Urinary bladder (tissue), 4 donors: Measurements from ENCODE around the gene ZSCAN22. TPM values are rescaled to one million over a fixed set of nuclear protein-coding genes. Genes with fewer than 3 reads are reported as not detected.
"Not testable (repeated sequence)": the region's sequence is repeated elsewhere in the genome, so short reads cannot be mapped to it uniquely, and the experiment has no call there.

Experiments used
- DNase-seq: peaks from one replicate; pipeline ENCODE4 v3.0.0-alpha.2; 2015; ENCODE audit errors: extremely low spot score
- H3K27ac ChIP-seq: one replicate; pipeline ENCODE4 v1.5.1; 2013; ENCODE audit warnings: low read depth, mild to moderate bottlenecking, moderate library complexity
- H3K36me3 ChIP-seq: one replicate; pipeline ENCODE4 v1.6.1; 2013; ENCODE audit warnings: mild to moderate bottlenecking, moderate library complexity; ENCODE audit not compliant: insufficient read depth
- H3K4me1 ChIP-seq: one replicate; pipeline ENCODE4 v1.6.1; 2013; ENCODE audit warnings: mild to moderate bottlenecking, moderate library complexity; ENCODE audit not compliant: insufficient read depth
- H3K4me3 ChIP-seq: one replicate; pipeline ENCODE4 v1.5.1; 2013; ENCODE audit warnings: low read depth, low read length
- WGBS: extraction: QIAGEN DNeasy Blood & Tissue Kit; methylation state at CpG from one replicate; pipeline ENCODE4 v1.1.7; 2013; 5-methylcytosine and 5-hydroxymethylcytosine counted together
- polyA plus RNA-seq: library from polyadenylated mRNA; stranded (reverse); fragments of 200-250 nt; gene quantifications from one replicate; pipeline ENCODE4 v1.2.3, GENCODE V29; 2013
- total RNA-seq: library from RNA; depleted of rRNA; stranded (reverse); fragments of >200 nt; gene quantifications from one replicate; pipeline ENCODE4 v1.2.3, GENCODE V29; 2014
- donor health status: healthy with polysubstance abuse.
- donor health status: healthy.

The ZSCAN22 gene
- total and polyA plus RNA-seq, 2 donors: 1.6 to 2.9 TPM

DNA sequence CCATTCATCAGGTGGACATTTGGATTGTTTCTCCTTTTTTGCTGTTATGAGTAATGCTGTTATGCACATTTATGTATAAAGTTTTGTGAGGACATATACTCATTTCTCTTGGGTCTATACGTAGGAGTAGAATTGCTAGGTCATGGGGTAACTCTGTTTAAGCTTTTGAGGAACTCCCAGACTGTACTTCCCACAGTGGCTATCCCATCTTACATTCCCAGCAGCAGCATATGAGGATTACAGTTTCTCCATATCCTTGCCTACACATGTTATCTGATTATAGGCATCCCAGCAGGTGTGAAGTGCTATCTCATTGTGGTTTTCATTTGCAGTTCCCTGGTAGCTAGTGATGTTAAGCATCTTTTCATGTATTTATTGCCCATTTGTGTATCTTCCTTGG, 5.9 kb downstream of the ZSCAN22 start:
- Histone ChIP-seq H3K4me1 (peaks cover 2% of the 10 kb centered on the region), H3K27ac (no peak overlapping the region), H3K36me3 (no peaks in the 10 kb centered on the region), H3K4me3 (no peak overlapping the region)
- WGBS: 91% methylated on average over 1 of the region's 1 CpG
- DNase-seq: no peak

DNA sequence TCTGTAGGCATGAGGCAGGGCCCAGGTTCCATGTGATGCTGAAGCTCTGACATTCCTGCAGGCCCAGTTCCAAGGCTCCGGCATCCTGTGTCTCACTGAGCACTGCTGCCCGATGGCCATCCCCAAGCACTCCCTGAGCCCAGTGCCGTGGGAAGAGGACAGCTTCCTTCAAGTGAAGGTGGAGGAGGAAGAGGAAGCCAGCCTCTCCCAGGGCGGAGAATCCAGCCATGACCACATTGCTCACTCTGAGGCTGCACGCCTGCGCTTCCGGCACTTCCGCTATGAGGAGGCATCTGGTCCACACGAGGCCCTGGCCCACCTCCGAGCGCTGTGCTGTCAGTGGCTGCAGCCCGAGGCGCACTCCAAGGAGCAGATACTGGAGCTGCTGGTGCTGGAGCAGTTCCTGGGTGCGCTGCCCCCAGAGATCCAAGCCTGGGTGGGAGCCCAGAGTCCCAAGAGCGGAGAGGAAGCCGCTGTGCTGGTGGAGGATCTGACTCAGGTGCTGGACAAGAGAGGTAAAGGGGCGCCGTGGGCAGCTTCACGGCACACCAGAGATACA, 8.0 kb downstream of the ZSCAN22 start:
- Histone ChIP-seq H3K27ac (no peak overlapping the region), H3K36me3 (no peaks in the 10 kb centered on the region), H3K4me3 (no peak overlapping the region), H3K4me1 (no peaks in the 10 kb centered on the region)
- DNase-seq: no peak
- 93% methylated on average over 19 of the region's 19 CpGs for WGBS

DNA sequence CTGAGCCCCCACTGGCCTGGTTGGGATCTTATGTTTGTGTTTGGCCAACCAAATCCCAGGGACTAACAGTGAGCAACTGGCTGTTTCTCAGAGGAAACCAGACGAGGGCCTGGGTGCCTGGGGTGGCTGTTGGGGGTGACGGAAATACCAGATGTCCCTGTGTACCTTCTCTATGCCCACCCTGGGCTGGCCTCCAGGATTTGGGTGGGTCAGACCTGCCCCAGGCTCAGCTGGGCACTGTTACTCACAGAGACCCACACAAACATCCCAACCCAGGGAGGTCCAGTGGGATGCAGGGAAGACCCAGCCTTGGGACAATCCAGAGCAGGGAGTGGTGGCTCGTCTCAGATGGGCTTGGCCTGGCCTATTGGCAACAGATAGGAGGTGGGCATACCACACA, 8.8 kb downstream of the ZSCAN22 start:
- Histone ChIP-seq H3K36me3 (no peaks in the 10 kb centered on the region), H3K4me1 (no peaks in the 10 kb centered on the region), H3K27ac (no peak overlapping the region), H3K4me3 (no peak overlapping the region)
- WGBS: 82% methylated on average over 3 of the region's 3 CpGs
- no peak for DNase-seq

DNA sequence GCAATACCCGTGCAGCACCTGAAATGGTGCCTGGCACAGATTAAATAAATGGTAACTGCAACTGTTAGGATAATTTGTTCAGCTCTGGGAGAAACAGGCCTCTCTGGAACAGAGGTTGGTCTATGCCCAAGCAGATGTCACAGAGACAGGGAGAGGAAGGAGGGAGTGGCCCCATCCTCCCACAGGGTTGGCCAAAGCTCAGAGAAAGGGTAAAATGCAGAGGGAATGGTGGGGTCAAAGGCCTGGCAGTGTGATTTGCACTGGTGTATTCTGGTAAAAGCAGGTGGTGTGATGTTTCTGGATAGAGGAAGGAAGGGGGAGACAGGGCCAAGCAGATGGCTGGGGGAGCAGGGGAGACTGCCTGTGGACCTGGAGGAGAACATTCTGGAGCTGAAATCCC, 9.4 kb downstream of the ZSCAN22 start:
- WGBS: 97% methylated on average over 1 of the region's 1 CpG
- H3K4me1 ChIP-seq: no peaks in the 10 kb centered on the region
- H3K27ac ChIP-seq: no peak overlapping the region
- DNase-seq: no peak
- no peak overlapping the region for H3K4me3 ChIP-seq
- peaks cover 2% of the 10 kb centered on the region for H3K36me3 ChIP-seq

DNA sequence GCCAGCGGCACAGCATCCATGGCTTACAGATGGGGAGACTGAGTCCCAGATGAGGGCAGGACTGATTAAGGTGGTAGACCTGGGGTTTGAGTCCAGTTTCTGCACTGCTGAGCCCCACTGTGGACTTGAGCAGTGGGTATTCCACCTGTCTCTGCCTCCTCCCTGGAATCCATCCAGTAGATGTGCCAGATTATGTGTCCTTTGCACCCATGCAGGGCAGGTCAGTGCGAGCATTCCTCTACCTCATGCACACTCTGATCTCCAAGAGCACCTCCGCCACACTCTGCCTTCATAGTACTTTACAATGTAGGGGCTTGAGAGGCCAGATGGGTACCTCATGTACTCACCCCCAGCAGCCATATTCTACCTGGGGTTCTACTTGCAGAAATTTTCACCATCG, 10.0 kb downstream of the ZSCAN22 start:
- 98% methylated on average over 4 of the region's 4 CpGs for WGBS
- DNase-seq: no peak
- Histone ChIP-seq H3K4me1 (no peaks in the 10 kb centered on the region), H3K27ac (no peak overlapping the region), H3K36me3 (peaks cover 2% of the 10 kb centered on the region), H3K4me3 (no peak overlapping the region)

DNA sequence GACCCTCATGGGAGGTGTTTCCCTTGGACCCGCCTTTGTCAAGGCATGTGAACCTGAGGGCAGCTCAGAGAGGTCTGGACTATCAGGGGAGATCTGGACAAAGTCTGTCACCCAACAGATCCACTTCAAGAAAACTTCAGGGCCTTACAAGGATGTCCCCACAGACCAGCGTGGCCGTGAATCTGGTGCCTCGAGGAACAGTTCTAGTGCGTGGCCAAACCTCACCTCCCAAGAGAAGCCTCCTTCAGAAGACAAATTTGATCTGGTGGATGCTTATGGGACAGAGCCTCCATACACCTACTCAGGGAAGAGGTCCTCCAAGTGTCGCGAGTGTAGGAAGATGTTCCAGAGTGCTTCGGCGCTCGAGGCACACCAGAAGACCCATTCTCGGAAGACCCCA, 11.5 kb downstream of the ZSCAN22 start:
- Histone ChIP-seq H3K4me1 (no peaks in the 10 kb centered on the region), H3K27ac (no peak overlapping the region), H3K4me3 (no peak overlapping the region), H3K36me3 (peaks cover 2% of the 10 kb centered on the region)
- no peak for DNase-seq
- 97% methylated on average over 11 of the region's 11 CpGs for whole genome bisulfite sequencing

DNA sequence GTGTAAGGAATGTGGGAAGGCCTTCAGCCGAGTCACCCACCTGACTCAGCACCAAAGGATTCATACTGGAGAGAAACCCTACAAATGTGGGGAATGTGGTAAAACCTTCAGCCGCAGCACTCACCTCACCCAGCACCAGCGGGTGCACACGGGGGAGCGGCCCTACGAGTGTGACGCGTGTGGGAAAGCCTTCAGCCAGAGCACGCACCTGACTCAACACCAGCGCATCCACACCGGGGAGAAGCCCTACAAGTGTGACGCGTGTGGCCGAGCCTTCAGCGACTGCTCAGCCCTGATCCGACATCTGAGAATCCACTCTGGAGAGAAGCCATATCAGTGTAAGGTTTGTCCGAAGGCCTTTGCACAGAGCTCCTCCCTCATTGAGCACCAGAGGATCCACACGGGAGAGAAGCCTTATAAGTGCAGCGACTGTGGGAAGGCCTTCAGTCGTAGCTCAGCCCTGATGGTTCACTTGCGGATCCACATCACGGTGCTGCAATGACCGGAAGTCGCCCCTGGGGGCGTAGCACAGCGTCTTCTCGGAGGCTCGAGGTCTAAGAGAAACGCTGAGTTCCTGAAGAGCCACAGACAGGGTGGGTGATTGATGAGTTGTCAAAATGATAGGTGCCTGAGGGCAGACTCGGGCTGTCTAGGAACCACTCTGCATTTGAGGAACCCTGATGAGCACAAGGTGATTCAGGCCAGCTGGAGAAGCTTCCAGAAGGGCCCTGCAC, 12.2 kb downstream of the ZSCAN22 start:
- Histone ChIP-seq H3K4me3 (no peak overlapping the region), H3K36me3 (peaks cover 2% of the 10 kb centered on the region), H3K4me1 (no peaks in the 10 kb centered on the region), H3K27ac (no peak overlapping the region)
- DNase-seq: no peak
- WGBS: 78% methylated on average over 30 of the region's 30 CpGs

DNA sequence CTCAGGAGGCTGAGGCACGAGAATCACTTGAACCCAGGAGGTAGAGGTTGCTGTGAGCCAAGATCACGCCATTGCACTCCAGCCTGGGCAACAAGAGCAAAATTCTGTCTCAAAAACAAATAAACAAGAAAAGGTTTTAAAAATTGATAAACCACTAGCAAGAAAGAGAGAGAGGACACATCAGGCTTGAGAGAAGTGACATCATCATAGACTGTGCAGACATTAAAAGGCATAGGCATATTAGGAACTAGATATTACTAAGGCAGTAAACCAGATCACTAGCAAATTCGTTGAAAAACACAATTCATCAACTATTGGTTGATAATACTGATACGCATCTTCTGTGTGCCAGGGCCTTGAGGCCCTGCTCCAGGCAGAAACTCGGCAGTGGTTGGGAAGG, 18.8 kb downstream of the ZSCAN22 start:
- H3K27ac ChIP-seq: no peak overlapping the region
- 69% methylated on average over 5 of the region's 5 CpGs for WGBS
- H3K4me3 ChIP-seq: no peak overlapping the region
- no peaks in the 10 kb centered on the region for H3K4me1 ChIP-seq
- DNase-seq: no peak
- peaks cover 2% of the 10 kb centered on the region for H3K36me3 ChIP-seq

DNA sequence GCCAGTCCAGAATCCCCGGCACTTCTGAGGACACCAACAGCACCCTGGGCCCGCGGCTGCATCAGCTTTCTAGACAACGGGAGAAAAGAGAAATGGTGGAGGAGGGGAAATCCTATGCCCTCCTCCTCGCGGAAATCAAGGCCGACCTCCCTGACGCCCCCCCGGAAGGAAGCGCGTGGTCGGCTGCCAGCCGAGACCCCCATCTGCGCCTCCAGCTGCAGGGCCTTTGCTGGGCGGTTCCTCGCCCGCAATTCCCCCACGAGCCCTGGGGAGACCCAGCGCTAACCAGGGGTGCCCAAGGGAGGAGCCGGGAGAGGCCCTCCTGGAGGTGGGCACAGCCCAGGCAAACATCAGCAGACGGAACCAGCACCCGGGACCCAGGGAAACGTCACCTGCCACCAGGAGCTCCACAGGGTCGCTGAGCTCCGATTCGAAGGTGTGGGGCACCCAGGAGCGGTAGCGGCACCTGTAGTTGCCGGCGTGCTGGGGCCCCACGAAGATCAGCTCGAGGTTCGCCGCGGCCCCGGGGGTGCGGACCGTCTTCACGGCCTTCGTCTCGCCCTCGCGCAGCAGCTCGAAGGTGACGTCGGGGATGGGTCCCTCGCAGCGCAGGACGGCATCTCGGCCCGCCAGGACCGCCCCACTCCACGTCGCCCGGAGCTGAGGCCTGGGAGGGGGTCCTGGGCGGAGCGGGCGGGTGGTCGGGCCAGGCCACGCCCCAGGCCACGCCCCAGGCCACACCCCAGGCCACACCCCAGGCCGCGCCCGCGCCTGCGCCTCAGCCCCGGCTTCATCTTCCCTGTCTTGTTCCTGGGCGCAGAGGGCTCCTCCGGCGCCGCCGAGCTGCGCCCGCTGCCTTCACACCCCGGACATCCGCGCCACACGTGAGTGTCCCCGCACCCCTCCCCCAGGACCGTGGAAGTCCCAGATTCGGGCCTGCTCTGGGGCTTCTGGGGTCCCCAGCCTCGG, 20.5 kb downstream of the ZSCAN22 start:
- Histone ChIP-seq H3K4me1 (no peaks in the 10 kb centered on the region), H3K27ac (no peak overlapping the region), H3K36me3 (no peaks in the 10 kb centered on the region), H3K4me3 (peak overlapping the region; percentile 23)
- no peak for DNase-seq
- 1% methylated on average over 82 of the region's 82 CpGs for WGBS

DNA sequence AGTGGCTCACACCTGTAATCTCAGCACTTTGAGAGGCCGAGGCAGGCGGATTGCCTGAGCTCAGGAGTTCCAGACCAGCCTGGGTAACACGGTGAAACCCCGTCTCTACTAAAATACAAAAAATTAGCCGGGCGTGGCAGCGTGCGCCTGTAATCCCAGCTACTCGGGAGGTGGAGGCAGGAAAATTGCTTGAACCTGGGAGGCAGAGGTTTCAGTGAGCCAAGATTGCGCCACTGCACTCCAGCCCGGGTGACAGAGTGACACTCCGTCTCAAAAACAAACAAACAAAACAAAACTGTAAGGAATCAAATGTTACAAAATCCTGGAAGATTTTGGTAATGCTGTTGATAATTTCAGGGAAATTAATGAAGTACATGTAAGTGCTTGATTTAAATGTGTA, 21.3 kb downstream of the ZSCAN22 start:
- not testable (repeated sequence) for H3K4me1 ChIP-seq, H3K27ac ChIP-seq, DNase-seq, H3K36me3 ChIP-seq
- 27% methylated on average over 12 of the region's 12 CpGs for WGBS
- H3K4me3 ChIP-seq: peak overlapping the region; percentile 23

DNA sequence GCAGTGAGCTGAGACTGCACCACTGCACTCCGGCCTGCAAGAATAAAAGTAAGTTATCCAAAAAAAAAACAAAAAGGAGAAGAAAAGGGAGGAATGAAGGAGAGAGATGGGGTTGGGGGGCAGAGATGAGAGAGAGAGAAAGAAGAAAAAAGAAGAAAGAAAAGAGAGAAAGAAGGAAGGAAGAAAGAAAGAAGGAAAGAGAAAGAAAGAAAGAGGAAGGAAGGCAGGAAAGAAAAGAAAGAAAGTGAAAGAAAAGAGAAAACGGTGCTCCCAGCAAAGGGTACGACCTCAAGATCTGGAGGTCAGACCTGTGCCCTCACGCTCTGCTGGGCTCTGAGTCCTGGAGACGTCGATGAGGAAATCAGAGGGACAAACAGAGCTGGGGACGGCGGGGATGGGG, 22.8 kb downstream of the ZSCAN22 start:
- H3K36me3 ChIP-seq: no peaks in the 10 kb centered on the region
- no peak overlapping the region for H3K4me3 ChIP-seq
- H3K4me1 ChIP-seq: no peaks in the 10 kb centered on the region
- H3K27ac ChIP-seq: no peak overlapping the region
- DNase-seq: no peak
- WGBS: 32% methylated on average over 8 of the region's 8 CpGs

DNA sequence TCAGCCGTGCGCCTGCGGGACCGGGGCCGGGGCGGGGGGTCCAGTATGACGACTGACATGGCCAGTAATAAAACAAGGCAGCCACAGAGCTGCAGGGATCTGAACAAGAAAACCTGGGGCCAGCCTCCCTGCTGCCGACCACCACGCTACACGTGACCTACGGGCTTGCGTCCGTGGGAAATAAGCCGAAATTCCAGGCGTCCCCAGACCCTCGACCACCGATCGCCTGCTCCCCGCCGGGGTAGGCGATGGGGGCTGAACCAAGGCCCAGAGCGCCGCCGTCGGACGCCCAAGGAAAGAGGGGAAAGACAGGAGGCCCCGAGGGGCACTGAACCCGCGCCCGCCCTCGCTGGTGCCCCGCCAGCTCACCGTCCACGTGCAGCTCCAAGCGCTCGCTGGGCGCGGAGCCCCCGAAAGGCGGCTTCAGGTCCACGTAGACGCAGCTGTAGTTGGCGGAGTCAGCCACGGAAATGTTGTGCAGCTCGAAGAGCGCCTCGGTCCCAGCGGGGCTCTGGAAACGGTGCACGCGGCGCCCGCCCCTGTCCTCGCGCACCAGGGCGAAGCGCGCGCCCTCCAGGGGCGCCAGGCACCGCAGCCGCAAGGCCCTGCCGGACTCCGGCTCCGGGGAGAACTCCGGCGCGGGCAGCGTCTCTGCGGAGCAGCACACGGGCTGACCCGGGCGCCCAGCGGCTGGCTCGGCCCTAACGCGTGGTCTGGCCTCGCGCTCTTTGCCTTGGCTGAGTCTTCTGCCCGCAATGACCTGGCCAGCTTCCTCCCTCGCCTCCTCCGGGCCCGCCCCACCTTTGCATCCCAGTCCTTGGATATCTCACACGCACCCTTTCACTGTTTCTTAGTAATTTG, 23.4 kb downstream of the ZSCAN22 start:
- H3K27ac ChIP-seq: no peak overlapping the region
- WGBS: 14% methylated on average over 84 of the region's 84 CpGs
- no peak for DNase-seq
- no peaks in the 10 kb centered on the region for H3K4me1 ChIP-seq
- no peaks in the 10 kb centered on the region for H3K36me3 ChIP-seq
- no peak overlapping the region for H3K4me3 ChIP-seq

DNA sequence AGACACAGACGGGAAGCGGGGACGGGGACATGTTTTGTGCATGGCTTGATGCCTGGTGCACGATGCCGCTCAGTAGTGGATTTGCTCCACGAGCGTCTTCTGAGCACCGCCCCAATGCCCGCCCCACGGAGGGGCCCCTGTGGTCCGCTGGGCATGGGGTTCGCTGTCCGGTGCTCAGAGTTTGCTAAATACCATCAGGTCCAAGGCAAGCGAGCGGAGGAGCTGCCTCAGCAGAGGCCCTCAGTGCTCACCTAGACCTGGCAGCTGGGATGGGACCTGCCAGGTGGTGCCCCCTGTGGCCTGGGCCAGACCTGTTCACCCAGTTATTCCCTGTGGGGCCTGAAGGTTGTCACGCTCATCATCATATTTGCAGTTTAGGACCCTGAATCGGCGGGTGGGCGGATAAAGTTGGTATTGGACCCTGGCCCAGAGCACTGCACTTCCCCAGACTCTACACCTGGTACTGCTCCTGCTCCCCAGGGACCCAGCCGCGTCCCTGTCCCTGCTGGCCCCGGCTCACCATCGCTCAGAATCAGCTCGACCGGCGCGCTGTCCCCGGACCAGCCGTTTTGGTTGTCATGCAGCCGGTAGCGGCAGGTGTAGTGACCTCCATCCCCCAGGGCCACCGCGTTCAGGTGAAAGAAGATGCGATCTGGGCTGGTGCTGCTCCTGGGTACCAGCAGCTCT, 24.2 kb downstream of the ZSCAN22 start:
- 60% methylated on average over 34 of the region's 34 CpGs for WGBS
- no peak for DNase-seq
- H3K27ac ChIP-seq: no peak overlapping the region
- H3K4me3 ChIP-seq: no peak overlapping the region
- H3K4me1 ChIP-seq: no peaks in the 10 kb centered on the region
- H3K36me3 ChIP-seq: no peaks in the 10 kb centered on the region
